Astrocyte (in vitro differentiated cells and primary cell): Measurements from ENCODE around the gene TEAD1.

Experiments used
- CTCF ChIP-seq: IDR thresholded peaks from 2 replicates; pipeline ENCODE4 v1.5.1; 2011; ENCODE audit warnings: low read depth, mild to moderate bottlenecking, inconsistent platforms, low read length, moderate library complexity; ENCODE audit not compliant: insufficient read depth
- EZH2 ChIP-seq: IDR thresholded peaks from 2 replicates; pipeline ENCODE4 v1.6.1; 2012; ENCODE audit warnings: mild to moderate bottlenecking, low read length, inconsistent platforms; ENCODE audit not compliant: insufficient read depth

- TF ChIP-seq EZH2 = no peak
- no peak for TF ChIP-seq CTCF
These were observed 208.4 kb downstream of the TEAD1 start for GRCh38 chr11:12882670-12883069.
